GF-D8 (cell line): ENCODE results near the gene DGLUCY.
"Not testable (repeated sequence)": the region's sequence is repeated elsewhere in the genome, so short reads cannot be mapped to it uniquely, and the experiment has no call there.

Source experiments
- DNase-seq: peaks from one replicate; lab custom pipeline; 2025; lab: John Stamatoyannopoulos, UW

Gene DGLUCY

DNA sequence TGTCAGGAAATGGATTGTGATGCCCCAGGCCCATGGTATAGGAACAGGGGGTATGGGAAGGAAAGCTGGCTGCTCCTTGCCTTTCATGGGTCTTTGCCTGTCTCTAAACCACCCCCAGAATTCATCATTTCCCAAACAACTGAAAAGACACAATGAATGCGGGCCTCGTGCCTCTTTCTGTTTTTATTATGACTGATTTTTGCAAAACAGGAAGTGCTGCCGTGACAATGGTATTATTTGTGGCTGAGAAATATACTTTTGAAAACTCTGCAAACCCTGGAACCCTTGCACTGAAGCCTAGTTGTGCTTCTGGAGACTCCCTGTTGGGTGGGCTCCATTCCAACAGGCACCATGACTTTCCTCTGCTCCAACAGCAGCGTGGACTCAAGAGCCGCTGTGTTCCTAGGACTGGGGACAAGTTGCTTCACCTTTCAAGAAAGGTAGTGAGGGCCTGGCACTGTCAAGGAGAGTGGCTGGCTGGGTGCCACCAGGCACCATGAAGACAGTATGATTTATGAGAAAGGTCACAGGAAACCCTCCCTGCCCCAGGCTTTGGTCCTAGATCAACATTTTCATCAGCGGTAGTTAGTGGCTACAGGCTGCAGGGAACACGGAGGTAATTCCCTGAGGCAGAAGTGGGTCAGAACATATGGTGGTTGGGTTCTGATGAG lies 4.8 kb upstream of the DGLUCY start:
- no peak for DNase-seq

- DNase-seq = no peak
These were observed 2.4 kb upstream of the DGLUCY start for GRCh38 chr14:91111443-91111842.

- DNase-seq = no peak
These were observed 1.7 kb upstream of the DGLUCY start for GRCh38 chr14:91112194-91112593.

DNA sequence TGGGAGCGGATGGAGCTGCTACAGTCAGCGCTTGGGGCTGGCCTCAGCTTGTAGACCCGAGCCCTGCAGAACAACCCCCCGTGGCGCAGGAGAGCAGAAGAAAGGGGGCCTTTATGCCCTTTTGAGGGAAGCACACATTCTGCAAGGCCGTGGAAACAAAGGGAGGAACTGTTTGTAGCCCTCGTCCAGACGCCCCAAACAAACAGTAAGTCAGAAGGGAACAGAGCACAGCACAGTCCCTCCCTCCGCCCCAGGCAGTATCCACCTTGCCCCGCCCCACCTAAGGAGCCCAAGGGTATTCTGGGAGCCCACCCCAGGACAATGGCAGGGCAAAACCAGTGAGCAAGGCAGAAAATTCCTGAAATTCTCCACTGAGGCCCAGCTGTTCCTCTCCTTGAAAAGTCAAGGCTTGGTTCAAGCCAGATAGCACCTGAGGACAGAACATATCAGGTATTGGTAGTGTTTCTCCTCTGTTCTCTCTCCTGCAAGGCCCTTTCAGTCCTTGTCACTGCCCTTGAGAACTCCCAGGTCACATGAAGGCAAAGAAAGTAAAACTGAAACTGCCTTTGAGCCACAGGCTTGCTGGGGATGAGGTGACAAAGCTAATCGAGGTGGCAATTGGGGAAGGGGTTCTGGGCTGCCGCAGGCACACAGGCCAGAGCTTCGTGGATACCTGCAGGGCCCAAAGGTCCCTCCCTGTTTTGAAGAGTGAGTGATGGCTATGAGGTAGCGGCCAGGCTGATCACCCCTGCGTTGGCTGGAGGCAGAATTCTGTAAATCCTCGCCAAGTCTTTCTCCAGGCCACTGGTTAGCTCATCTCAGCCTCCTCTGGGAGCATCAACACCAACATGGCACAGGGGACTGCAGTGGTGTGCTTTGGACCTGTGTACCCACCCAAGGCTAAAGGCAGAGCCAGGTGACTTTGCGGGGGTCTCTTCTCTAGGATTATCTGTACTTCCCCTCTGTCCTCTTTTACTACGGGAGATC lies 499 bp downstream of the DGLUCY start:
- peak; percentile 41 for DNase-seq

- DNase-seq = no peak
These were observed 2.3 kb downstream of the DGLUCY start for GRCh38 chr14:91115986-91116770.

GRCh38 chr14:91116913-91117588 lies 3.2 kb downstream of the DGLUCY start:
- DNase-seq = no peak

- no peak for DNase-seq
These were observed 4.1 kb downstream of the DGLUCY start for GRCh38 chr14:91117960-91118359.

DNA sequence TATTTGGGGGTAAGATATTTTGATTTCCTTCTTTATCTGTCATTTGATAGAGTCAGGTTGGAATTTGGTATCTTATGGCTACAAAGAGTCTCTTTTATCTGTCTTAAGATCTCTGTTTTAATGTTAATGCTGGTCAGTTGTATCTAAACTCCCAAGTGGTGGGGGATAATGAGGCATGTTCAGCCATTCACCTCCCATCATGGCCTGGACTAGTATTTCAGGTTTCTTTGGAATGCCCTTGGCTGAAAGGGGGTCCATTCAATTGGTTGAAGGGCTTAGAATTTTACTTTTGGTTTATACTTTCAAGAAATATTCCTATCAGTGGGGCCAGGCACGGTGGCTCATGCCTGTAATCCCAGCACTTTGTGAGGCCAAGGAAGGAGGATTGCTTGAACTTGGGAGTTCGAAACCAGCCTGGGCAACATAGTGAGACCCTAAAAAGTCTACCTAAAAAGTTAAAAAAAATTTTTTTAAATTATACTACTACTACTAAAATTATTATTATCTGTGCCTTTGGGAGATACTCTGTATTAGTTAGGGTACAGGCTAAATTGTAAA lies 4.7 kb downstream of the DGLUCY start:
- DNase-seq = no peak

DNA sequence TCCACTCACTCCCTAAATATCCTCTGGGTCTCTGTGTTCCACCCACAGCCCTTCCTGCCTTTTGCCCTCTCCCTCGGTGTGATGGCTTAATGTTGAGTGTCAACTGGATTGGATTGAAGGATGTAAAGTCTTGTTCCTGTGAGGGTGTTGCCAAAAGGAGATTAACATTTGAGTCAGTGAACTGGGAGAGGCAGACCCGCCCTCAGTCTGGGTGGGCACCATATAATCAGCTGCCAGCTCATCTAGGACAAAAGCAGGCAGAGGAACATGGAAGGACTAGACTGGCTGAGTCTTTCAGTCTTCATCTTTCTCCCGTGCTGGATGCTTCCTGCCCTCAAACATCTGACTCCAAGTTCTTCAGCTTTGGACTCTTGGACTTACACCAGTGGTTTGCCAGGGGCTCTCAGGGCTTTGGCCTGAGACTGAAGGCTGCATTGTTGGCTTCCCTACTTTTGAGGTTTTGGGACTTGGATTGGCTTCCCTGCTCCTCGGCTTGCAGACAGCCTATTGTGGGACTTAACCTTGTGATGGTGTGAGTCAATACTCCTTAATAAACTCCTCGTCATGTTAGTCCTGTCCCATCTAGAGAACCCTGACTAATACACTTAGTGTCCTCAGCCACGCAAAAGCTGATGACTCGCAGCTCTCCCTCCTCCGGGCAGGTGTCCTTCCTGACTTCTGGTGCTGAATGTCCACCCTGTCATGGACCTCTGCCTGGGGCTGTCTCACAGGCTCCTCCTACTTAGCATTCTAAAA lies 5.9 kb downstream of the DGLUCY start:
- DNase-seq = no peak

GRCh38 chr14:91123201-91123600 lies 9.3 kb downstream of the DGLUCY start:
- no peak for DNase-seq

- not testable (repeated sequence) for DNase-seq
These were observed 10.8 kb downstream of the DGLUCY start for GRCh38 chr14:91124406-91125270.

DNA sequence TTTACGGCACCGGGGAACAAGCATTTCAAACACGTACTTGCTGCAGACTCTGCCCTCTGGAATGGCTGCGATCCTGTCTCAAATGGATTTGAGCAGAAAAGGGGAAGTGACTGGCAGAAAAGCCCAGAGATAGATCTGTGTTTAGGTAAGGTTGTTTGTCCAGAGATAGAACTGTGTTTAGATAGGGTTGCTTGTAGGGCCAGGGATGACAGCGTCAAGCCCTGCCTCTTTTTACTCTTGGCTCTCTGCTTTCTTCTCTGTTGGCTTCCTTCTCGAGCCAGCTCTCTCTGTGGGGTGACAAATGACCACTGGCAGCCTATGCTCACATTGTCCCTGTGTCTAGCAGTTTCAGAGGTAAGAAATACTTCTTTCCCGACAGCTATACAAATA lies 11.4 kb downstream of the DGLUCY start:
- DNase-seq = no peak

GRCh38 chr14:91125801-91126200 lies 11.9 kb downstream of the DGLUCY start:
- no peak for DNase-seq

- no peak for DNase-seq
These were observed 12.9 kb downstream of the DGLUCY start for GRCh38 chr14:91126761-91127160.

DNA sequence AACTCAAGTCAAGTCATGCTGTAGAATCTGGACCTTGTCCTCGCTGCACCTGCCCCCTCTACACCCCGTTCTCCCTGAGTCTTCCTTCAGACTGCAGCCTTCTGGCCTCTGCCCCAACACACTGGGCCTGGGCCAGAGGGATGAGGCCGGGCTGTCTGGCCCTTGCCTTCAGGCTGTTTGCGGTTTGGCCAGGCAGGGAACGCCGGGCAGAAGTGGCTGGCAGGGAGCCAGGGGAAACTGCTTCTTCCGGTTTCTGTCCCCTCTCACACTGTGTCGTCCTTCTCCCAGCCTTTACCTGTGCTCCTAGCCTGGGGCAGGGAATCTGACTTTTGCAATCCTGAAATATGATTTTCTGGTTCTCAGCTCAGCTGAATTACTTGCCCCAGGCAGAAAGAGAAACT lies 13.5 kb downstream of the DGLUCY start:
- DNase-seq = no peak

DNA sequence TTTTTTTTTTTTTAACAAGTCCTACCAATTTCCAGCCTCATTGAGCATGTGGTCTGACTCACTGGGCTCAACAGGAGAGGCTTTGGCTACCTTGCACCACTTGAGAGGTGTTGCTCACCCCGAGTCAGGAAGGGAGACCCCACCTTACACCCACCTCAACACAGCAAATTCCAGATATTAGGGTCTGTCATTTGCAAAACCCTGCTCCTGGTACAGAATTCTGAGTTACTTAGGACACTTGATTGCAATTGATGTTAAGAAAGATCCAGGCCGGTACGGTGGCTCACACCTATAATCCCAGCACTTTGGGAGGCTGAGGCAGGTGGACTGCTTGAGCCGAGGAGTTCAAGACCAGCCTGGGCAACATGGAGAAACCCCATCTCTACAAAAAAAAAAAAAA lies 14.1 kb downstream of the DGLUCY start:
- DNase-seq = no peak

- DNase-seq = no peak
These were observed 14.8 kb downstream of the DGLUCY start for GRCh38 chr14:91128699-91129098.

DNA sequence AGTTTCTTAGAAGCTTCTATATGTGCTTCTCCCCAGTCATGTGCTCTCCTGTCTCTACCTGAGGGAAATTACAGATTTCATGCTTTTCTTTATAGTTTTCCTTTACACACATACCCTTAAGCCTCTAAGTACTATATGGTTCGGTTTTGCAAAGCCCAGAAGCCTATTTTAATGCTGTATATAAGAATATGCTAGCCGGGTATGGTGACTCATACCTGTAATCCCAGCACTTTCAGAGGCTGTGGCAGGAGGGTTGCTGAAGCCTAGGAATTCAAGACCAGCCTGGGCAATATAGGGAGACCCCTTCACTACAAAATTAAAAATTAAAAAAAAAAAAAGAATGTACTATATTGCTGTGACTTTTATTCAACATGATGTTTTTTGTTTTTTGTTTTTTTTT lies 15.4 kb downstream of the DGLUCY start:
- no peak for DNase-seq

DNA sequence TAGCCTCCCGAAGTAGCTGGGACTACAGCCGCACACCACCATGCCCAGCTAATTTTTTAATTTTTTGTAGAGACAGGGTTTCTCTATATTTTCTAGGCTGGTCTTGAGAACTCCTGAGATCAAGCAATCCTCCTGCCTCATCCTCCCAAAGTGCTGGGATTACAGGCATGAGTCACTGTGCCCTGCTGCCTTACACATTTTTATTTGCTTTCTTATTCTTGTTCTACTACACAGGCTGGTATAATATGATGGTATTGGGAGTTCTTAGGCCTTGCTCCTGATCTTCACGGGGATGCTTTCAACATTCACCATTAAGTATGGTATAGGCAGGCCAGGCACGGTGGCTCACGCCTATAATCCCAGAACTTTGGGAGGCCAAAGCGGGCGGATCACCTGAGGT lies 21.2 kb downstream of the DGLUCY start:
- no peak for DNase-seq
